Natural killer cell (primary cell): ENCODE data around the gene MTUS2. TPM values are rescaled to one million over a fixed set of nuclear protein-coding genes. Genes with fewer than 3 reads are reported as not detected.

Experiments
- ATAC-seq, 3 donors: fragments of 150-1000 bp in 2 of 3; fragments of 200-7000 bp in 1 of 3; cut with Tn5 transposase; 1 replicate in 1 of 3; 2 replicates in 2 of 3; pipeline ENCODE4 v1.10.0; 2021; ENCODE audit warnings: mild to moderate bottlenecking in 2 of 3, moderate library complexity in 2 of 3
- DNase-seq, 2 donors: peaks; one replicate each; pipeline versions ENCODE4 v3.0.0 to v3.0.0-alpha.2; 2013 to 2021; ENCODE audit warnings: mixed read lengths in 1 of 2
- H3K27ac ChIP-seq: one replicate; pipeline ENCODE4 v1.5.1; 2013; ENCODE audit warnings: mild to moderate bottlenecking, low read length
- H3K27me3 ChIP-seq: one replicate; pipeline ENCODE4 v1.6.1; 2013; ENCODE audit warnings: low read length; ENCODE audit not compliant: control insufficient read depth, insufficient read depth
- H3K36me3 ChIP-seq: one replicate; pipeline ENCODE4 v1.6.1; 2013; ENCODE audit warnings: low read length; ENCODE audit not compliant: control insufficient read depth, insufficient read depth
- H3K4me1 ChIP-seq: one replicate; pipeline ENCODE4 v1.6.1; 2013; ENCODE audit warnings: low read length; ENCODE audit not compliant: control insufficient read depth, insufficient read depth
- H3K4me3 ChIP-seq: one replicate; pipeline ENCODE4 v1.5.1; 2013; ENCODE audit warnings: low read length
- H3K9me3 ChIP-seq: one replicate; pipeline ENCODE4 v1.6.1; 2013; ENCODE audit warnings: low read length; ENCODE audit not compliant: control insufficient read depth, insufficient read depth
- H3K27ac Mint-ChIP-seq, 2 donors: one replicate each; pipeline ENCODE4 v1.8.0; 2022; ENCODE audit warnings: mild to moderate bottlenecking in 2 of 2, mixed read lengths in 2 of 2, moderate library complexity in 1 of 2
- H3K27me3 Mint-ChIP-seq, 2 donors: one replicate each; pipeline ENCODE4 v1.8.0; 2022; ENCODE audit warnings: low read depth in 2 of 2, mixed read lengths in 2 of 2
- H3K36me3 Mint-ChIP-seq: one replicate; pipeline ENCODE4 v1.8.0; 2022; ENCODE audit warnings: mixed read lengths
- H3K4me1 Mint-ChIP-seq, 2 donors: one replicate each; pipeline ENCODE4 v1.8.0; 2022; ENCODE audit warnings: mixed read lengths in 2 of 2
- H3K4me3 Mint-ChIP-seq: one replicate; pipeline ENCODE4 v1.8.0; 2022; ENCODE audit warnings: mild to moderate bottlenecking, moderate library complexity, mixed read lengths
- H3K9me3 Mint-ChIP-seq, 2 donors: one replicate each; pipeline ENCODE4 v1.8.0; 2022; ENCODE audit warnings: mixed read lengths in 2 of 2
- CTCF ChIP-seq: fragments of 200-600 bp; IDR thresholded peaks from one replicate; pipeline ENCODE4 v1.8.0; 2022; ENCODE audit warnings: antibody characterized with exemption
- WGBS: methylation state at CpG from one replicate; pipeline ENCODE4 v1.1.7; 2013; ENCODE audit warnings: missing lambda C conversion rate; ENCODE audit not compliant: insufficient coverage; 5-methylcytosine and 5-hydroxymethylcytosine counted together
- intact Hi-C: fragments of 100-400 bp; cut with micrococcal nuclease; formaldehyde crosslinking; loops from one replicate; pipeline ENCODE4 v1.14.2; 2022
- total RNA-seq, 4 donors: library from RNA; stranded (reverse); fragments of 120-200 nt in 1 of 4; gene quantifications; one replicate each; pipeline versions ENCODE4 v1.2.3 to v1.2.4, GENCODE V29; 2013 to 2022

MTUS2 gene
- total RNA-seq, 3 donors from 2014 or later (not counting 1 experiment from before 2014, with no cell fraction given): not detected

GRCh38 chr13:28976195-28976594, 156.1 kb downstream of the MTUS2 start:
- H3K4me3 Mint-ChIP-seq: no peak overlapping the region
- no peaks in the 10 kb centered on the region for H3K4me1 Mint-ChIP-seq
- no peak for ATAC-seq
- H3K9me3 ChIP-seq: no peaks in the 10 kb centered on the region
- WGBS: 87% methylated on average over 1 of the region's 1 CpG
- no peak overlapping the region for H3K27ac Mint-ChIP-seq
- no peaks in the 10 kb centered on the region for H3K36me3 ChIP-seq
- no peak overlapping the region for H3K27ac ChIP-seq
- H3K4me3 ChIP-seq: no peak overlapping the region
- no peaks in the 10 kb centered on the region for H3K27me3 ChIP-seq
- no peak for DNase-seq
- no peak for TF ChIP-seq CTCF
- no peaks in the 10 kb centered on the region for H3K9me3 Mint-ChIP-seq
- intact Hi-C loops: no loop called here
- H3K27me3 Mint-ChIP-seq: peaks cover 0 to 5% of the 10 kb centered on the region in 2 donors
- H3K36me3 Mint-ChIP-seq: no peaks in the 10 kb centered on the region
- no peaks in the 10 kb centered on the region for H3K4me1 ChIP-seq

- Mint-ChIP-seq H3K9me3 (no peaks in the 10 kb centered on the region), H3K4me1 (no peaks in the 10 kb centered on the region), H3K27ac (no peak overlapping the region), H3K4me3 (no peak overlapping the region), H3K27me3 (peaks cover 0 to 5% of the 10 kb centered on the region in 2 donors), H3K36me3 (no peaks in the 10 kb centered on the region)
- Histone ChIP-seq H3K4me1 (no peaks in the 10 kb centered on the region), H3K9me3 (no peaks in the 10 kb centered on the region), H3K36me3 (no peaks in the 10 kb centered on the region), H3K27ac (no peak overlapping the region), H3K4me3 (no peak overlapping the region), H3K27me3 (no peaks in the 10 kb centered on the region)
- no peak for TF ChIP-seq CTCF
- no peak for DNase-seq
- no peak for ATAC-seq
- intact Hi-C loops: no loop called here
Measured at GRCh38 chr13:28976636-28977035, 156.5 kb downstream of the MTUS2 start.

GRCh38 chr13:28978574-28978973, 158.4 kb downstream of the MTUS2 start:
- Histone ChIP-seq H3K4me1 (no peaks in the 10 kb centered on the region), H3K9me3 (no peaks in the 10 kb centered on the region), H3K4me3 (no peak overlapping the region), H3K27ac (no peak overlapping the region), H3K36me3 (no peaks in the 10 kb centered on the region), H3K27me3 (no peaks in the 10 kb centered on the region)
- WGBS: 86% methylated on average over 3 of the region's 3 CpGs
- TF ChIP-seq CTCF: no peak
- Mint-ChIP-seq H3K9me3 (peaks cover 0 to 3% of the 10 kb centered on the region in 2 donors), H3K4me1 (no peaks in the 10 kb centered on the region), H3K4me3 (no peak overlapping the region), H3K27me3 (peaks cover 0 to 5% of the 10 kb centered on the region in 2 donors), H3K36me3 (no peaks in the 10 kb centered on the region), H3K27ac (no peak overlapping the region)
- ATAC-seq (no peak), DNase-seq (no peak)
- intact Hi-C loops: no loop called here

GRCh38 chr13:28981530-28981929, 161.4 kb downstream of the MTUS2 start:
- no peak for DNase-seq
- H3K36me3 Mint-ChIP-seq: no peaks in the 10 kb centered on the region
- no peaks in the 10 kb centered on the region for H3K4me1 ChIP-seq
- no peak overlapping the region for H3K4me3 ChIP-seq
- peaks cover 0 to 2% of the 10 kb centered on the region in 2 donors for H3K27me3 Mint-ChIP-seq
- WGBS: 95% methylated on average over 9 of the region's 9 CpGs
- no peak overlapping the region for H3K4me3 Mint-ChIP-seq
- H3K9me3 Mint-ChIP-seq: peaks cover 0 to 3% of the 10 kb centered on the region in 2 donors
- no peak for ATAC-seq
- intact Hi-C loops: no loop called here
- no peaks in the 10 kb centered on the region for H3K9me3 ChIP-seq
- no peaks in the 10 kb centered on the region for H3K27me3 ChIP-seq
- no peak overlapping the region for H3K27ac ChIP-seq
- no peaks in the 10 kb centered on the region for H3K4me1 Mint-ChIP-seq
- no peak overlapping the region for H3K27ac Mint-ChIP-seq
- TF ChIP-seq CTCF: no peak
- H3K36me3 ChIP-seq: no peaks in the 10 kb centered on the region
